HepG2 (cell line): ENCODE data around the gene GATD1. TPM values are rescaled to one million over a fixed set of nuclear protein-coding genes. Genes with fewer than 3 reads are reported as not detected.

Experiments used
- DR1 ChIP-seq: sonication (generic); formaldehyde crosslinking; IDR thresholded peaks from 2 replicates; pipeline ENCODE4 v1.8.0; 2021; ENCODE audit warnings: mild to moderate bottlenecking, missing genetic modification reagents, inconsistent platforms
- KDM4B ChIP-seq: sonication (generic); formaldehyde crosslinking; IDR thresholded peaks from 2 replicates; pipeline ENCODE4 v1.4.0; 2020; ENCODE audit warnings: missing genetic modification reagents
- KMT2B ChIP-seq: IDR thresholded peaks from 2 replicates; pipeline ENCODE4 v1.6.1; 2016; ENCODE audit warnings: missing genetic modification reagents, missing compliant biosample characterization
- MEF2D ChIP-seq: sonication (generic); formaldehyde crosslinking; IDR thresholded peaks from 2 replicates; pipeline ENCODE4 v1.5.1; 2020; ENCODE audit warnings: mild to moderate bottlenecking, missing genetic modification reagents
- MTF2 ChIP-seq: sonication (generic); formaldehyde crosslinking; IDR thresholded peaks from 2 replicates; pipeline ENCODE4 v1.5.0; 2020; ENCODE audit warnings: missing genetic modification reagents, borderline replicate concordance
- MZF1 ChIP-seq: sonication (generic); formaldehyde crosslinking; IDR thresholded peaks from 2 replicates; pipeline ENCODE4 v1.8.1; 2023; ENCODE audit warnings: mild to moderate bottlenecking, missing genetic modification reagents, borderline replicate concordance
- SNAI1 ChIP-seq: sonication (generic); formaldehyde crosslinking; IDR thresholded peaks from 2 replicates; pipeline ENCODE4 v1.5.0; 2020; ENCODE audit warnings: mild to moderate bottlenecking, missing genetic modification reagents, borderline replicate concordance
- TSC22D2 ChIP-seq: sonication (generic); formaldehyde crosslinking; IDR thresholded peaks from 2 replicates; pipeline ENCODE4 v1.5.1; 2020; ENCODE audit warnings: missing genetic modification reagents, mild to moderate bottlenecking, borderline replicate concordance
- U2AF1 ChIP-seq: fragments of 200-400 bp; formaldehyde crosslinking; optimal IDR thresholded peaks from 2 replicates; pipeline ENCODE3; 2017; ENCODE audit warnings: mild to moderate bottlenecking, low read depth, low read length
- ZNF672 ChIP-seq: sonication (generic); formaldehyde crosslinking; IDR thresholded peaks from 2 replicates; pipeline ENCODE4 v1.8.1; 2022; ENCODE audit warnings: missing genetic modification reagents
- ZNF713 ChIP-seq: sonication (generic); formaldehyde crosslinking; IDR thresholded peaks from 2 replicates; pipeline ENCODE4 v1.4.0; 2020; ENCODE audit warnings: mild to moderate bottlenecking, missing genetic modification reagents
- polyA plus RNA-seq, 8 experiments: library from polyadenylated mRNA; depleted of rRNA in 3 of 8; stranded (reverse) in 7 of 8; unstranded in 1 of 8; fragments of >200 nt; fragmentation: Illumina TruSeq in 4 of 8; extraction: Trizol in 4 of 8; gene quantifications; 2 replicates each; pipeline versions ENCODE4 v1.2.1 to v1.2.3, GENCODE V29; 2011 to 2016; ENCODE audit warnings: low read depth in 4 of 8, missing spikeins in 1 of 8, mixed read lengths in 1 of 8; ENCODE audit not compliant: insufficient read depth in 1 of 8
- total RNA-seq, 5 experiments: library from RNA; depleted of rRNA; stranded (reverse); fragments of >200 nt; fragmentation: Illumina TruSeq; extraction: Trizol; gene quantifications; 2 replicates each; pipeline ENCODE4 v1.2.3, GENCODE V29; 2016; ENCODE audit warnings: low read depth in 1 of 5
- TF ChIP-seq, protein P1 (sequence below): IDR thresholded peaks from 2 replicates; pipeline ENCODE4 v1.6.1; 2016; ENCODE audit warnings: missing compliant biosample characterization, missing genetic modification reagents, borderline replicate concordance
- TF ChIP-seq, protein P2 (sequence below): IDR thresholded peaks from 2 replicates; pipeline ENCODE4 v1.6.1; 2016; ENCODE audit warnings: control low read depth
- TF ChIP-seq, protein P3 (sequence below): sonication (generic); formaldehyde crosslinking; IDR thresholded peaks from 2 replicates; pipeline ENCODE4 v1.9.0; 2021; ENCODE audit warnings: mild to moderate bottlenecking, missing genetic modification reagents
- TF ChIP-seq, protein P4 (sequence below): sonication (generic); formaldehyde crosslinking; IDR thresholded peaks from 2 replicates; pipeline ENCODE4 v1.4.0; 2020; ENCODE audit warnings: mild to moderate bottlenecking, low read depth, missing genetic modification reagents

GATD1 gene
- total and polyA plus RNA-seq, 2 of the 13 experiments (the other 11 are each of a cell fraction or from before 2014, with no cell fraction given) = 31.3 to 60.5 TPM

DNA sequence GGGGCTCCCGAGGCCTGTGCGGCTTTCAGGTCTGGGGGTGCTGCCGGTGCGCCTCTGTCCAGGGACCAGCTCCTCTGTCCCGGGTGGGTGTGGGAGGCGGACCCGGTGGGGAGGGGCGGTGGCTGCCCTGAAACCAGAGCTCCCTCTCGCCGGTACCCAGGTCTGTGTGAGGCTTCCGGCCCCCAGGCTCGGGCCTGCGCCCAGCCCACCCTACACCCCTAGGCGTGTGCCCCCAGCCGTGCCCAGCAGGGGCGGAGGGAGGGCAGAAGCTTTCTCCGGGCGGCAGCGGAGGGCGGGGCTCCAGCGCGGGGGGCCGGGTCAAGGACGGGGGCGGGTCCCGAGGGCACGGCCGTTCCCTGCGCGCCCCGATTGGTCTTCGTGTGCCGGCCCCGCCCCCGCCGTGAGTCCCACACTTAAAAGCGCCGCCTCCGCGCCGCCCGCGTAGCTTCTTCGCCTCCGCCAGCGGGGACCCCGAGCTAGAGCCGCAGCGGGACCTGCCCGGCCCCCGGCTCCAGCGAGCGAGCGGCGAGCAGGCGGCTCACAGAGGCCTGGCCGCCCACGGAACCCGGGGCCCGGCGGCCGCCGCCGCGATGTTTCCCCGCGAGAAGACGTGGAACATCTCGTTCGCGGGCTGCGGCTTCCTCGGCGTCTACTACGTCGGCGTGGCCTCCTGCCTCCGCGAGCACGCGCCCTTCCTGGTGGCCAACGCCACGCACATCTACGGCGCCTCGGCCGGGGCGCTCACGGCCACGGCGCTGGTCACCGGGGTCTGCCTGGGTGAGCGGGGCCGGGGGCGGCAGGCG, 42.0 kb upstream of the GATD1 start (continued):
- TF ChIP-seq MZF1 (no peak), TSC22D2 (CRISPR knock-in tag) (no peak), MTF2 (CRISPR knock-in tag) (no peak), MEF2D (no peak), KMT2B (CRISPR knock-in tag) (no peak), KDM4B (CRISPR knock-in tag) (no peak), ZNF672 (CRISPR knock-in tag) (no peak), DR1 (CRISPR knock-in tag) (peak; percentile 88), SNAI1 (CRISPR knock-in tag) (no peak), U2AF1 (no peak), ZNF713 (CRISPR knock-in tag) (no peak)
- TF ChIP-seq, protein P1, sequence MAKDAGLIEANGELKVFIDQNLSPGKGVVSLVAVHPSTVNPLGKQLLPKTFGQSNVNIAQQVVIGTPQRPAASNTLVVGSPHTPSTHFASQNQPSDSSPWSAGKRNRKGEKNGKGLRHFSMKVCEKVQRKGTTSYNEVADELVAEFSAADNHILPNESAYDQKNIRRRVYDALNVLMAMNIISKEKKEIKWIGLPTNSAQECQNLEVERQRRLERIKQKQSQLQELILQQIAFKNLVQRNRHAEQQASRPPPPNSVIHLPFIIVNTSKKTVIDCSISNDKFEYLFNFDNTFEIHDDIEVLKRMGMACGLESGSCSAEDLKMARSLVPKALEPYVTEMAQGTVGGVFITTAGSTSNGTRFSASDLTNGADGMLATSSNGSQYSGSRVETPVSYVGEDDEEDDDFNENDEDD (CRISPR knock-in tag) = 0 out of 2 replicates have a peak, but pooled peaks have one; percentile 39
- TF ChIP-seq, protein P2, sequence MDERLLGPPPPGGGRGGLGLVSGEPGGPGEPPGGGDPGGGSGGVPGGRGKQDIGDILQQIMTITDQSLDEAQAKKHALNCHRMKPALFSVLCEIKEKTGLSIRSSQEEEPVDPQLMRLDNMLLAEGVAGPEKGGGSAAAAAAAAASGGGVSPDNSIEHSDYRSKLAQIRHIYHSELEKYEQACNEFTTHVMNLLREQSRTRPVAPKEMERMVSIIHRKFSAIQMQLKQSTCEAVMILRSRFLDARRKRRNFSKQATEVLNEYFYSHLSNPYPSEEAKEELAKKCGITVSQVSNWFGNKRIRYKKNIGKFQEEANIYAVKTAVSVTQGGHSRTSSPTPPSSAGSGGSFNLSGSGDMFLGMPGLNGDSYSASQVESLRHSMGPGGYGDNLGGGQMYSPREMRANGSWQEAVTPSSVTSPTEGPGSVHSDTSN (CRISPR knock-in tag) = no peak
- TF ChIP-seq, protein P3, sequence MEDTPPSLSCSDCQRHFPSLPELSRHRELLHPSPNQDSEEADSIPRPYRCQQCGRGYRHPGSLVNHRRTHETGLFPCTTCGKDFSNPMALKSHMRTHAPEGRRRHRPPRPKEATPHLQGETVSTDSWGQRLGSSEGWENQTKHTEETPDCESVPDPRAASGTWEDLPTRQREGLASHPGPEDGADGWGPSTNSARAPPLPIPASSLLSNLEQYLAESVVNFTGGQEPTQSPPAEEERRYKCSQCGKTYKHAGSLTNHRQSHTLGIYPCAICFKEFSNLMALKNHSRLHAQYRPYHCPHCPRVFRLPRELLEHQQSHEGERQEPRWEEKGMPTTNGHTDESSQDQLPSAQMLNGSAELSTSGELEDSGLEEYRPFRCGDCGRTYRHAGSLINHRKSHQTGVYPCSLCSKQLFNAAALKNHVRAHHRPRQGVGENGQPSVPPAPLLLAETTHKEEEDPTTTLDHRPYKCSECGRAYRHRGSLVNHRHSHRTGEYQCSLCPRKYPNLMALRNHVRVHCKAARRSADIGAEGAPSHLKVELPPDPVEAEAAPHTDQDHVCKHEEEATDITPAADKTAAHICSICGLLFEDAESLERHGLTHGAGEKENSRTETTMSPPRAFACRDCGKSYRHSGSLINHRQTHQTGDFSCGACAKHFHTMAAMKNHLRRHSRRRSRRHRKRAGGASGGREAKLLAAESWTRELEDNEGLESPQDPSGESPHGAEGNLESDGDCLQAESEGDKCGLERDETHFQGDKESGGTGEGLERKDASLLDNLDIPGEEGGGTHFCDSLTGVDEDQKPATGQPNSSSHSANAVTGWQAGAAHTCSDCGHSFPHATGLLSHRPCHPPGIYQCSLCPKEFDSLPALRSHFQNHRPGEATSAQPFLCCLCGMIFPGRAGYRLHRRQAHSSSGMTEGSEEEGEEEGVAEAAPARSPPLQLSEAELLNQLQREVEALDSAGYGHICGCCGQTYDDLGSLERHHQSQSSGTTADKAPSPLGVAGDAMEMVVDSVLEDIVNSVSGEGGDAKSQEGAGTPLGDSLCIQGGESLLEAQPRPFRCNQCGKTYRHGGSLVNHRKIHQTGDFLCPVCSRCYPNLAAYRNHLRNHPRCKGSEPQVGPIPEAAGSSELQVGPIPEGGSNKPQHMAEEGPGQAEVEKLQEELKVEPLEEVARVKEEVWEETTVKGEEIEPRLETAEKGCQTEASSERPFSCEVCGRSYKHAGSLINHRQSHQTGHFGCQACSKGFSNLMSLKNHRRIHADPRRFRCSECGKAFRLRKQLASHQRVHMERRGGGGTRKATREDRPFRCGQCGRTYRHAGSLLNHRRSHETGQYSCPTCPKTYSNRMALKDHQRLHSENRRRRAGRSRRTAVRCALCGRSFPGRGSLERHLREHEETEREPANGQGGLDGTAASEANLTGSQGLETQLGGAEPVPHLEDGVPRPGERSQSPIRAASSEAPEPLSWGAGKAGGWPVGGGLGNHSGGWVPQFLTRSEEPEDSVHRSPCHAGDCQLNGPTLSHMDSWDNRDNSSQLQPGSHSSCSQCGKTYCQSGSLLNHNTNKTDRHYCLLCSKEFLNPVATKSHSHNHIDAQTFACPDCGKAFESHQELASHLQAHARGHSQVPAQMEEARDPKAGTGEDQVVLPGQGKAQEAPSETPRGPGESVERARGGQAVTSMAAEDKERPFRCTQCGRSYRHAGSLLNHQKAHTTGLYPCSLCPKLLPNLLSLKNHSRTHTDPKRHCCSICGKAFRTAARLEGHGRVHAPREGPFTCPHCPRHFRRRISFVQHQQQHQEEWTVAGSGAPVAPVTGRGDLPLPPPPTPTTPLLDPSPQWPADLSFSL (CRISPR knock-in tag) = no peak
- TF ChIP-seq, protein P4, sequence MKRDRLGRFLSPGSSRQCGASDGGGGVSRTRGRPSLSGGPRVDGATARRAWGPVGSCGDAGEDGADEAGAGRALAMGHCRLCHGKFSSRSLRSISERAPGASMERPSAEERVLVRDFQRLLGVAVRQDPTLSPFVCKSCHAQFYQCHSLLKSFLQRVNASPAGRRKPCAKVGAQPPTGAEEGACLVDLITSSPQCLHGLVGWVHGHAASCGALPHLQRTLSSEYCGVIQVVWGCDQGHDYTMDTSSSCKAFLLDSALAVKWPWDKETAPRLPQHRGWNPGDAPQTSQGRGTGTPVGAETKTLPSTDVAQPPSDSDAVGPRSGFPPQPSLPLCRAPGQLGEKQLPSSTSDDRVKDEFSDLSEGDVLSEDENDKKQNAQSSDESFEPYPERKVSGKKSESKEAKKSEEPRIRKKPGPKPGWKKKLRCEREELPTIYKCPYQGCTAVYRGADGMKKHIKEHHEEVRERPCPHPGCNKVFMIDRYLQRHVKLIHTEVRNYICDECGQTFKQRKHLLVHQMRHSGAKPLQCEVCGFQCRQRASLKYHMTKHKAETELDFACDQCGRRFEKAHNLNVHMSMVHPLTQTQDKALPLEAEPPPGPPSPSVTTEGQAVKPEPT (CRISPR knock-in tag) = no peak
